Measurements from ENCODE around the gene TIMP1. TPM values are rescaled to one million over a fixed set of nuclear protein-coding genes. Genes with fewer than 3 reads are reported as not detected.
A peak's percentile ranks its signal among the peaks of the same experiment; 100 is the strongest.

TIMP1 gene
- total and polyA plus RNA-seq, 2 experiments from 2014 or later, result 54.4 to 247 TPM

GRCh38 chrX:47571215-47571614 lies 11.0 kb upstream of the TIMP1 start:
- peaks cover 9% of the 10 kb centered on the region for H3K4me1 ChIP-seq (ENCODE audit: low read depth)
- DNase-seq (ENCODE audit: low read depth in 1 of 2, low spot score in 1 of 2), result no peak
- H3K27ac ChIP-seq, result no peak overlapping the region
- no peaks in the 10 kb centered on the region for H3K36me3 ChIP-seq
- H3K27me3 ChIP-seq, result no peaks in the 10 kb centered on the region
- no peak for TF ChIP-seq CTCF (IDR thresholded peaks at IDR 0.05; ENCODE audit: low read depth, low read length)
- no peaks in the 10 kb centered on the region for H3K9me3 ChIP-seq (ENCODE audit: low read depth)
- no peak overlapping the region for H3K4me3 ChIP-seq

DNA sequence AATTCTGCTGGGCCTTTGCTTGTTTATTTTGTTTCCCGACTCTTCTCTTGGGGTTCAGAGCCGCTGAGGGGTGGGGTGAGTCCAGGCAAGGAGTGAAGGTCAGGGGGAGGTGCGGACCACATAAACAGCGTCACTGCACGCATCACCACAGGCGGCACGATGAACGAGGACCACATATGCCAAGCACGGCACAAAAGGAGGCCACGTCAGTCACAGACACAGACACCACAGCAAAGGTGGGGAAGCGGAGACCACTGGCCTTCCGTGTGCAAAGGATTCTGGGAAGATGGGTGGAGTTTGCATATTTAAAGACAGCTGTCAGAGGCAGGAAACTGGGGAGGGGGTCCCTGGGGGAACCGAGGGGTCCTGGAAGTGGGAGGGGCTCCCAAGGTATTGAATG lies 10.3 kb upstream of the TIMP1 start:
- Histone ChIP-seq H3K27ac (no peak overlapping the region), H3K9me3 (ENCODE audit: low read depth) (no peaks in the 10 kb centered on the region), H3K4me1 (ENCODE audit: low read depth) (peaks cover 9% of the 10 kb centered on the region), H3K36me3 (no peaks in the 10 kb centered on the region), H3K27me3 (no peaks in the 10 kb centered on the region), H3K4me3 (no peak overlapping the region)
- TF ChIP-seq CTCF (IDR thresholded peaks at IDR 0.05; ENCODE audit: low read depth, low read length), result no peak
- DNase-seq (ENCODE audit: low read depth in 1 of 2, low spot score in 1 of 2), result no peak

GRCh38 chrX:47572773-47573340 lies 9.4 kb upstream of the TIMP1 start:
- Histone ChIP-seq H3K4me3 (no peak overlapping the region), H3K27ac (peak overlapping the region; percentile 97), H3K27me3 (no peaks in the 10 kb centered on the region), H3K4me1 (ENCODE audit: low read depth) (peaks cover 9% of the 10 kb centered on the region), H3K9me3 (ENCODE audit: low read depth) (no peaks in the 10 kb centered on the region), H3K36me3 (no peaks in the 10 kb centered on the region)
- no peak for TF ChIP-seq CTCF (IDR thresholded peaks at IDR 0.05; ENCODE audit: low read depth, low read length)
- DNase-seq (ENCODE audit: low read depth in 1 of 2, low spot score in 1 of 2), result no peak

DNA sequence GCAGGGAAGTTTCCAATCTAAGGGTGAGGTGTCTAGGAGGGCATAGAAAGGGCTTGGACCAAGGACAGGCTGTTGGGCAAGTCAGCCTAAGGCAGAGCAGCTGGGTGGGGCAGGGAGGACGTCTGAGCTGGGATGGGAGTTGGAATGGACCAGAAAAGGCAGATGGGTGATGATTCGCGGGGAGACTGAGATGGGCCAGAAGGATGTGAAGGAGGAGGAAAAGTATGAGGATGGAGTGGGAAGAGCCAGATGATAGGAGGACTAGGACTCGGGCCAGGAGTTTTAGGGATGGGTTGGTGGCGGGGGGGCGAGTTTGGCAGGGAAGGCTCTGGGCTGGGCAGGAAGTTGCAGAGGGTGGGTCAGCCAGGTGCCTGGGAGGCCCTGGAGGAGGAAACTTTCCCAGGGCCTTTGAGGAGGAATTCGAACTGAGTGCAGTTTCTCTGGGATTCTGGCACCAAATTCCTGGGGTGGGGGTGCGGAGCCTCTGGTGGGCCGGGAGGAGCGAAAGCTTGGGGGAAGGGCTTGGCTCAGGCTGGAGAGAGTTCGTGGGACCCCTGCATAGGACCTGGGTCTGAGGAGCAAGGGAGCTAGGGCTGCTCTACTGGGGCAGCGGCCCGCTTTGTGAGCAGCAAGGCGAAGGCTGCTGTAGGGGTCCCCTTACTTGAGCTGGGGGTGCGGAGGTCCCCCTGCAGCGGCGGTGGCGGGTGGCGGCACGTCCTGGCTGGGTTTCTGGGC lies 8.7 kb upstream of the TIMP1 start:
- TF ChIP-seq CTCF (IDR thresholded peaks at IDR 0.05; ENCODE audit: low read depth, low read length), result no peak
- H3K27ac ChIP-seq, result peak overlapping the region; percentile 97
- no peaks in the 10 kb centered on the region for H3K9me3 ChIP-seq (ENCODE audit: low read depth)
- DNase-seq (ENCODE audit: low read depth in 1 of 2, low spot score in 1 of 2), result peak; percentile 75 to 84
- peak overlapping the region; percentile 22 for H3K4me3 ChIP-seq
- H3K36me3 ChIP-seq, result no peaks in the 10 kb centered on the region
- peaks cover 9% of the 10 kb centered on the region for H3K4me1 ChIP-seq (ENCODE audit: low read depth)
- no peaks in the 10 kb centered on the region for H3K27me3 ChIP-seq

- no peaks in the 10 kb centered on the region for H3K9me3 ChIP-seq (ENCODE audit: low read depth)
- DNase-seq (ENCODE audit: low read depth in 1 of 2, low spot score in 1 of 2), result peak in 1 of 2 donors; percentile 30
- peak overlapping the region; percentile 97 for H3K27ac ChIP-seq
- peaks cover 9% of the 10 kb centered on the region for H3K4me1 ChIP-seq (ENCODE audit: low read depth)
- H3K27me3 ChIP-seq, result no peaks in the 10 kb centered on the region
- no peaks in the 10 kb centered on the region for H3K36me3 ChIP-seq
- TF ChIP-seq CTCF (IDR thresholded peaks at IDR 0.05; ENCODE audit: low read depth, low read length), result no peak
- peak overlapping the region; percentile 22 for H3K4me3 ChIP-seq
These were observed 8.1 kb upstream of the TIMP1 start for GRCh38 chrX:47574076-47574546.
